NCI-H2081 treated with DMSO at 0.1 percent for 48 hours (cell line): ENCODE results near the gene SCYL1.
"Not testable (repeated sequence)": the region's sequence is repeated elsewhere in the genome, so short reads cannot be mapped to it uniquely, and the experiment has no call there.

Experiments used
- DNase-seq: peaks from one replicate; lab custom pipeline; 2025; lab: John Stamatoyannopoulos, UW

SCYL1 gene

GRCh38 chr11:65506290-65506771 lies 18.6 kb upstream of the SCYL1 start:
- no peak for DNase-seq

- no peak for DNase-seq
Observed at GRCh38 chr11:65506772-65507505, 17.9 kb upstream of the SCYL1 start.

GRCh38 chr11:65512311-65512710 lies 12.6 kb upstream of the SCYL1 start:
- DNase-seq = not testable (repeated sequence)

- no peak for DNase-seq
Observed at GRCh38 chr11:65516135-65516968, 8.5 kb upstream of the SCYL1 start.

- DNase-seq = not testable (repeated sequence)
Observed at GRCh38 chr11:65518941-65519549, 5.8 kb upstream of the SCYL1 start.

- not testable (repeated sequence) for DNase-seq
Observed at GRCh38 chr11:65521777-65522521, 2.9 kb upstream of the SCYL1 start.

GRCh38 chr11:65522718-65523630 lies 1.9 kb upstream of the SCYL1 start:
- not testable (repeated sequence) for DNase-seq

- not testable (repeated sequence) for DNase-seq
Observed at GRCh38 chr11:65523631-65523968, 1.3 kb upstream of the SCYL1 start.

GRCh38 chr11:65524014-65524740 lies 706 bp upstream of the SCYL1 start:
- DNase-seq = no peak

GRCh38 chr11:65525546-65526480 lies 930 bp downstream of the SCYL1 start:
- no peak for DNase-seq

- no peak for DNase-seq
Observed at GRCh38 chr11:65526744-65527143, 1.9 kb downstream of the SCYL1 start.

GRCh38 chr11:65528819-65529350 lies 4.0 kb downstream of the SCYL1 start:
- no peak for DNase-seq

- DNase-seq = no peak
Observed at GRCh38 chr11:65529475-65530156, 4.7 kb downstream of the SCYL1 start.

- DNase-seq = no peak
Observed at GRCh38 chr11:65530157-65530496, 5.2 kb downstream of the SCYL1 start.

GRCh38 chr11:65532388-65533064 lies 7.6 kb downstream of the SCYL1 start:
- no peak for DNase-seq

GRCh38 chr11:65535102-65535501 lies 10.2 kb downstream of the SCYL1 start:
- DNase-seq = no peak

GRCh38 chr11:65536412-65537295 lies 11.8 kb downstream of the SCYL1 start:
- DNase-seq = no peak
